Measurements from ENCODE around the gene SORCS2.

GRCh38 chr4:7442574-7443162 is 250.3 kb downstream of the SORCS2 start:
- TF ChIP-seq CTCF (IDR thresholded peaks at IDR 0.05; ENCODE audit: low read length) (no peak), EZH2 (IDR thresholded peaks at IDR 0.05; ENCODE audit: borderline replicate concordance, low read length) (no peak)

All from OCI-LY1 (cell line).